ENCODE data around the gene ACSL1.
"Not testable (repeated sequence)": the region's sequence is repeated elsewhere in the genome, so short reads cannot be mapped to it uniquely, and the experiment has no call there.

The ACSL1 gene

DNA sequence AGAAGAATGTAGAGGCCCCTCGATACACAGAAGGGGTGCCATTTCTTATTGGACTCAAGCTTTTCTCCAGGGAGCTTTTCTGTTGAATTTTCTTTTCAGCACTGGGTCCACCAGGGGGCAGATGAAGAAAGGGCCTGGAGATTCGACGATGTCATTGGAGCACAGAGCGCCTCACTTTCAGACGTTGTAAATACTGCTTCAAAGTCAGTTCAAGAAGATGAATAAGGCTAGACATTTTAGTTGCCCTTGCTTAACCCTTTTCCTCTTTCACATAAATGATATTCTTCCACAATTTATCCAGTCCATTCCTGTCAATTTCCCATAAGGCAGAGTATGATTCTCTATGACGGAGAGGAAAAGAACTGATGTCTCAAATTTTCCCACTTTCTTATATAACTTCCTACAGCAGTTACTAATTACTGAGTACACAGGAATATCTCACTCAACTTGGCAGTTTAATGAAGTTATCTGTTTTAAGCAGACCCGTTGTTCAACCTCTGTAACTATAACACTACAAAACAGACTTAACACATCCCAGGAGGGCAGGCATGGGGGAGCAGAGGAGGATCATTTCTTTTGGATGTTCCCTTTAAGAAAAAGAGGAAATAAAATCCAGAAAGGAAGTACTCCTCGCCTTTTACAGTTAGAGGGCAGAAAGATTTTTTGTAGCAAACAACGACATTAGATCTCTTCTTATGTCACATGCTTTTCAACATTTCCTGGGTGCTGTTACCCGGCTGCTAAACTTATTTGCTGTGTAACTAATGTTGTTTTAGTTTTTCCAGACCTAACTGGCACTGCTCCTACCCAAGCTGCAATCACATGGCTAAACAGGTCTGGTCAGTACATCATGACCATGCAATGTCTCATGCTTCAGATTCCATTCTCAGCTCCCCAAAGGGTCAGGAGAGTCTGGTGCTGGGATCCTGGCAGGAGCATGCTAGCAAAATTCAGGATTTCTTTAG lies 79.7 kb downstream of the ACSL1 start:
- WGBS (ENCODE audit: insufficient coverage, insufficient read length), result no CpG with 5 or more reads among the region's 10 CpGs
- H3K36me3 ChIP-seq (ENCODE audit: control insufficient read depth, insufficient read depth, low read length), result peaks cover 3% of the 10 kb centered on the region; the same call in 1 of the 2 replicates
- no peaks in the 10 kb centered on the region for H3K27me3 ChIP-seq (ENCODE audit: control insufficient read depth, insufficient read depth, low read length)
- H3K27ac ChIP-seq (ENCODE audit: low read length), result no peak overlapping the region
- peaks cover 14% of the 10 kb centered on the region for H3K4me1 ChIP-seq (ENCODE audit: control insufficient read depth, insufficient read depth, low read length)
- no peak for DNase-seq (ENCODE audit: low read depth, low spot score)
- no peak overlapping the region for H3K4me3 ChIP-seq (ENCODE audit: low read length)
- no peaks in the 10 kb centered on the region for H3K9me3 ChIP-seq (ENCODE audit: control insufficient read depth, insufficient read depth, low read length)

DNA sequence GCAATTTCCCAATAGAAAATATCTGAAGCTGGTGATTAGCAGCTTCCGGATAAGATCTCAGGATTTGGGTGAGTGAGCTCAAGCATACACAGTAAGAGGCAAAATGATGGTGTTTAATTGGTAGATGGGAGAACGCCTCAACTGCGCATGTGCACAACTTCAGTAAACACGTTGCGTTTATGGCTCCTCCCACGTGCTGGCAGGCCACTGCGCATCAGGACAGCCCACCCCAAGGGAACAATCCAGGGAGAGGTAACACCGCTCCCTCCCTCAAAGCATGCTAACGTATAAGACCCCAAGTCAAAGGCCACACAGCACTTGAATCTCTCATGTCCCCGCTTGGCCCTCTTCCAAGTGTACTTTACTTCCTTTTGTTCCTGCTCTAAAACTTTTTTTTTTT lies 81.5 kb downstream of the ACSL1 start:
- Histone ChIP-seq H3K4me3 (ENCODE audit: low read length) (no peak overlapping the region), H3K4me1 (ENCODE audit: control insufficient read depth, insufficient read depth, low read length) (peaks cover 14% of the 10 kb centered on the region), H3K27me3 (ENCODE audit: control insufficient read depth, insufficient read depth, low read length) (no peaks in the 10 kb centered on the region), H3K36me3 (ENCODE audit: control insufficient read depth, insufficient read depth, low read length) (peaks cover 3% of the 10 kb centered on the region; the same call in 1 of the 2 replicates), H3K9me3 (ENCODE audit: control insufficient read depth, insufficient read depth, low read length) (peaks cover 1% of the 10 kb centered on the region), H3K27ac (ENCODE audit: low read length) (no peak overlapping the region)
- no peak for DNase-seq (ENCODE audit: low read depth, low spot score)
- no CpG with 5 or more reads among the region's 10 CpGs for WGBS (ENCODE audit: insufficient coverage, insufficient read length)

DNA sequence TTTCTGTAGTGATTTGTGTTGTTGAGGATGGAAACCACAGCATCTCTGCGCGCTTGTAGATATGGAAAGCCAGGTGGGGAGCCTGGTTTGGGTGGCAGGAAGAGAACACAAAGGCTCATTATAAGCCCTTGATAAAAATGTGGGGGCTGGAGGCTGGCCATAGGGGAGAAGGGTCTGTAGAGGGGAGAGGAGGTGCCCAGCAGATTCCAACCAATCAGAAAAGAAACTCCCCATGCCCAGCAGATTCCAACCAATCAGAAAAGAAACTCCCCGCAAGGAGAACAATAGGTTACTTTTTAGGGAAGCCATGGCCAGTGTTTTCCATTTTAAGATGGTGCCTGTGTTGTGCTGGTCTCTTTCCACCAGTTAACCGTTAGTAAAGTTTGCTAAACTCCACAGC lies 82.1 kb downstream of the ACSL1 start:
- Histone ChIP-seq H3K4me3 (ENCODE audit: low read length) (no peak overlapping the region), H3K36me3 (ENCODE audit: control insufficient read depth, insufficient read depth, low read length) (peaks cover 3% of the 10 kb centered on the region; the same call in 1 of the 2 replicates), H3K27ac (ENCODE audit: low read length) (no peak overlapping the region), H3K27me3 (ENCODE audit: control insufficient read depth, insufficient read depth, low read length) (no peaks in the 10 kb centered on the region), H3K4me1 (ENCODE audit: control insufficient read depth, insufficient read depth, low read length) (peaks cover 12% of the 10 kb centered on the region), H3K9me3 (ENCODE audit: control insufficient read depth, insufficient read depth, low read length) (peaks cover 1% of the 10 kb centered on the region)
- no CpG with 5 or more reads among the region's 4 CpGs for WGBS (ENCODE audit: insufficient coverage, insufficient read length)
- DNase-seq (ENCODE audit: low read depth, low spot score), result no peak

DNA sequence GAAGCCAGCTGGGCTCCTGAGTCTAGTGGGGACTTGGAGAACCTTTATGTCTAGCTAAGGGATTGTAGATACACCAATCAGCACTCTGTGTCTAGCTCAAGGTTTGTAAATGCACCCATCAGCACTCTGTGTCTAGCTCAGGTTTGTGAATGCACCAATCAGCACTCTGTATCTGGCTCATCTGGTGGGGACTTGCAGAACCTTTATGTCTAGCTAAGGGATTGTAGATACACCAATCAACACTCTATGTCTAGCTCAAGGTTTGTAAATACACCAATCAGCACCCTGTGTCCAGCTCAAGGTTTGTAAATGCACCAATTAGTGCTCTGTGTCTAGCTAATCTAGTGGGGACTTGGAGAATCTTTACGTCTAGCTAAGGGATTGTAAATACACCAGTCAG lies 84.1 kb downstream of the ACSL1 start:
- WGBS (ENCODE audit: insufficient coverage, insufficient read length), result no CpG with 5 or more reads among the region's 1 CpG
- H3K4me3 ChIP-seq (ENCODE audit: low read length); H3K36me3 ChIP-seq (ENCODE audit: control insufficient read depth, insufficient read depth, low read length); DNase-seq (ENCODE audit: low read depth, low spot score); H3K4me1 ChIP-seq (ENCODE audit: control insufficient read depth, insufficient read depth, low read length); H3K27me3 ChIP-seq (ENCODE audit: control insufficient read depth, insufficient read depth, low read length); H3K27ac ChIP-seq (ENCODE audit: low read length); H3K9me3 ChIP-seq (ENCODE audit: control insufficient read depth, insufficient read depth, low read length): not testable (repeated sequence)

DNA sequence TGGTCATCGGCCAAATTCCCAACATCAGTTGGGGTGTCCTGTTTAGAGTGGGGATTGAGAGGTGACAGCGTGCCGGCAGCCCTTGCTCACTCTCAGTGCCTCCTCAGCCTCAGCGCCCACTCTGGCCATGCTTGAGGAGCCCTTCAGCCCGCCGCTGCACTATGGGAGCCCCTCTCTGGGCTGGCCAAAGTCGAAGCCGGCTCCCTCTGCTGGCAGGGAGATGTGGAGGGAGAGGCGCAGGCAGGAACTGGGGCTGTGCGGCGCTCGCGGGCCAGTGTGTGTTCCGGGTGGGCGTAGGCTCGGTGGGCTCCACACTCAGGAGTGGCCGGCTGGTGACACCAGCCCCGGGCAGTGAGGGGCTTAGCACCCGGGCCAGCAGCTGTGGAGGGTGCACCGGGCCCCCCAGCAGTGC lies 84.8 kb downstream of the ACSL1 start:
- Histone ChIP-seq H3K27ac (ENCODE audit: low read length) (no peak overlapping the region), H3K9me3 (ENCODE audit: control insufficient read depth, insufficient read depth, low read length) (peaks cover 1% of the 10 kb centered on the region), H3K4me1 (ENCODE audit: control insufficient read depth, insufficient read depth, low read length) (no peaks in the 10 kb centered on the region), H3K4me3 (ENCODE audit: low read length) (no peak overlapping the region), H3K36me3 (ENCODE audit: control insufficient read depth, insufficient read depth, low read length) (peaks cover 3% of the 10 kb centered on the region; the same call in 1 of the 2 replicates), H3K27me3 (ENCODE audit: control insufficient read depth, insufficient read depth, low read length) (no peaks in the 10 kb centered on the region)
- DNase-seq (ENCODE audit: low read depth, low spot score), result no peak
- WGBS (ENCODE audit: insufficient coverage, insufficient read length), result no CpG with 5 or more reads among the region's 20 CpGs

DNA sequence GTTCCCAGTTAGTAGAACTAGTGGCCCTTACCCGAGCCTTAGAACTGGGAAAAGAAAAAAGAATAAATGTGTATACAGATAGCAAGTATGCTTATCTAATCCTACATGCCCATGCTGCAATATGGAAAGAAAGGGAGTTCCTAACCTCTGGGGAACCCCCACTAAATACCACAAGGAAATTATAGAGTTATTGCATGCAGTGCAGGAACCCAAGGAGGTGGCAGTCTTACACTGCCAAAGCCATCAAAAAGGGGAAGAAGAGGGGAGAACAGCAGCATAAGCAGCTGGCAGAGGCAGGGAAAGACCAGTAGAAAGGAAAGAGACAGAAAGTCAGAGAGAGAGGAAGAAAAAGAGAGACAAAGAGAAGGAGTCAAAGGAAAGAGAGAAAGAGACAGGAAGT lies 86.2 kb downstream of the ACSL1 start:
- not testable (repeated sequence) for H3K9me3 ChIP-seq (ENCODE audit: control insufficient read depth, insufficient read depth, low read length); H3K27ac ChIP-seq (ENCODE audit: low read length); H3K27me3 ChIP-seq (ENCODE audit: control insufficient read depth, insufficient read depth, low read length); DNase-seq (ENCODE audit: low read depth, low spot score); H3K4me1 ChIP-seq (ENCODE audit: control insufficient read depth, insufficient read depth, low read length); H3K36me3 ChIP-seq (ENCODE audit: control insufficient read depth, insufficient read depth, low read length); H3K4me3 ChIP-seq (ENCODE audit: low read length)
- WGBS (ENCODE audit: insufficient coverage, insufficient read length), result no CpG with 5 or more reads among the region's 1 CpG

DNA sequence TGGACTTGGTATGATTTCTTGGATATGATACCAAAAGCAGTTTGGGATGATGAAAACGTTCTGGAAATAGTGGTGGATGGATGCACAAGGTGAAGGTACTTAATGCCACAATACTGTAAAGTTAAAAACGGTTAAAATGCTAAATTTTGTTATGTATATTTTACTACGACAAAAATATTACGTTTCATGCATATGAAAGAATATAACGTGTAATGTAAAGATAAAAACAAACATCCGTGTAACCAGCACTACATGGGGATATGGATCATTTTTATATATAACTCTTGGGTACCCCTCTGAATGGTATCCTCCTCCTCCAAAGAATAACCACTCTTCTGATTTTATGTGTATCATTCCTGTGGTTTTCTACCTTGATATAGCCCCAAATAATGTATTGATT lies 91.0 kb downstream of the ACSL1 start:
- Histone ChIP-seq H3K4me3 (ENCODE audit: low read length) (no peak overlapping the region; the same call in 1 of the 2 replicates), H3K27ac (ENCODE audit: low read length) (no peak overlapping the region), H3K27me3 (ENCODE audit: control insufficient read depth, insufficient read depth, low read length) (no peaks in the 10 kb centered on the region), H3K9me3 (ENCODE audit: control insufficient read depth, insufficient read depth, low read length) (no peaks in the 10 kb centered on the region), H3K36me3 (ENCODE audit: control insufficient read depth, insufficient read depth, low read length) (peaks cover 3% of the 10 kb centered on the region; the same call in 1 of the 2 replicates), H3K4me1 (ENCODE audit: control insufficient read depth, insufficient read depth, low read length) (no peaks in the 10 kb centered on the region)
- DNase-seq (ENCODE audit: low read depth, low spot score), result no peak
- WGBS (ENCODE audit: insufficient coverage, insufficient read length), result no CpG with 5 or more reads among the region's 6 CpGs

DNA sequence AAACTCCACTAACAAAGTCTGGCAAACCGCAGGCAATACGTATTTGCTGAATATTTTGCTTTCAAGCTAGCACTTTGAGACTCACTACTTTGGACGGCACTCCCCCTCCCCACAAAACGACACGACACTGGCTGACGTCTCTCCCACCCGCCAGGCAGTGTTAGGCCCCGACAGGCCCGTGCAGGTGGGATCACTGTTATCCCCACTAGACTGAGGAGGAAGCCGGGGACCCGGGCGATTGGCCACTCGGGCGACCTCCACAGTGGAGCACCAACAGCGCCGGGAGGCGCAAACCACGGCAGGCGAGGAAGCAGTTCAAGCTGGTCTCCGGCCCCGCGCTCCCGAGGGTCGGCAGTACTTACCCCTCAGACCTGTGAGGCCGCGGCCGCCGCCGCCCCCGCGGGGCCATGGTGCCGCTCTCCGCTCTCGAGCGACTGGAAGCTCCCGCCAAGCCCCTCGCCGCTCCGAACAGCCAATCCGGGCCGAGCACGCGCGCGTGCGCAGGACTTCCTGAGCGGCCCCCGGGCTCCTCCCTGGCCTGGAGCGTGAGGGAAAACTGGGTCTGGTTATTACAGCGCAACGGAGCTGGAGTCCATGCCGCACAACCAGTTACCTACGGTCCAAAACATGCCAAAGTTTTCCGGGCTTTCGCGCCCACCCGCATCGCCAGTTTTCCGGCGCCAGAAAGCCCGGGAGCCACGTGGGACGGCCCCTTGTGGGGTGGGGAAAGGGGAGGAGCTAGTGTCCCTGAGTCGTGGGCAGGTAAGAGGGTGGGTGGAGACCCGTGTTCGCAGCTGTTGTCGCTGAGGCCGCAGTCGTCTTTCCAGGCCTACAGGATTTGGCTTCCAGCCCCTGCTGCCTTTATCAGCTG lies 91.9 kb downstream of the ACSL1 start, which contains the start of gene CENPU:
Gene CENPU, minus strand, starts transcription at position 443 of the 871 bp plus-strand sequence. Its CDS starts 34 bp downstream, at position 409.
- Histone ChIP-seq H3K4me3 (ENCODE audit: low read length) (peak within 1 kb of the TSS; percentile 77), H3K4me1 (ENCODE audit: control insufficient read depth, insufficient read depth, low read length) (no peaks in the 10 kb centered on the region), H3K27ac (ENCODE audit: low read length) (no peak within 1 kb of the TSS), H3K36me3 (ENCODE audit: control insufficient read depth, insufficient read depth, low read length) (peaks cover 3% of the 10 kb centered on the region; the same call in 1 of the 2 replicates), H3K27me3 (ENCODE audit: control insufficient read depth, insufficient read depth, low read length) (no peaks in the 10 kb centered on the region), H3K9me3 (ENCODE audit: control insufficient read depth, insufficient read depth, low read length) (no peaks in the 10 kb centered on the region)
- DNase-seq (ENCODE audit: low read depth, low spot score), result peak; percentile 99
- WGBS (ENCODE audit: insufficient coverage, insufficient read length), result no CpG with 5 or more reads among the region's 69 CpGs

DNA sequence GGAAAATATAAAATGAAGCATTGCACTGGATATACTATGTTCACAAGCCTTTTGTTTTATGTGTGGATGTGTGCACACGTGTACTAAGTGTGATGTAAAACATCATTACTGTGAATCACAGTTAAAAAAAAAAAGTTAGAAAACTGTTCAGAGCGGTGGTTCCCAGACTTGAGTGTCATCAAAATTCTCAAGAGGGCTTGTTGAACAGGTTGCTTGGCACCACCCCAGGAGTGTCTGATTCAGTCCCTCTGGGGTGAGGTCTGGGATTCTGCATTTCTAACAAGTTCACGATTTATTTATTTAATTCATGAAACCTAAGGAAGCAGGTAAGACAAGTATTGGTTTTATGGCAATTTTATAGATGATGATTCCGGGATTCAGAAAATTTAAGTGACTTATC lies 93.6 kb downstream of the ACSL1 start:
- no peak overlapping the region for H3K4me3 ChIP-seq (ENCODE audit: low read length)
- H3K27me3 ChIP-seq (ENCODE audit: control insufficient read depth, insufficient read depth, low read length), result no peaks in the 10 kb centered on the region
- DNase-seq (ENCODE audit: low read depth, low spot score), result no peak
- H3K4me1 ChIP-seq (ENCODE audit: control insufficient read depth, insufficient read depth, low read length), result no peaks in the 10 kb centered on the region
- no CpG with 5 or more reads among the region's 4 CpGs for WGBS (ENCODE audit: insufficient coverage, insufficient read length)
- H3K36me3 ChIP-seq (ENCODE audit: control insufficient read depth, insufficient read depth, low read length), result peaks cover 9% of the 10 kb centered on the region; the same call in 1 of the 2 replicates
- H3K27ac ChIP-seq (ENCODE audit: low read length), result no peak overlapping the region
- H3K9me3 ChIP-seq (ENCODE audit: control insufficient read depth, insufficient read depth, low read length), result no peaks in the 10 kb centered on the region

DNA sequence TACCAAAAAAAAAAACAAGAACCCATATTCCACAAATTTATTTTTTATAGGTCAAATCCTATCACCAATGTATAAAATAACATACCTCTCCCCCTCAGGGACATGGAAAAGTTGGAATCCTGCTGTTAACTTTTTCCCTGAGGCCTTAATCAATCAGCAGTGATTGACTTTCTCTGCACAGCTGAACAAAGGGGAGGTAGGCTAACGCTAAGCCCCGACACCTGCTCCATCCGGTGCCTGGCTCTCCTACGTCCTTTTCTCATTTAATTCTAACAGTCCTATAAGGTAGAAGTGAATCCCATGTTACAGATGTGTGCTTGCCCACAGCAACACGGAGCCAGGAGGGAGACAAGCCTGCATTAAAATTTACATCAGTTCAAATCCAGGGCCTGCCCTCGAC lies 94.7 kb downstream of the ACSL1 start:
- H3K9me3 ChIP-seq (ENCODE audit: control insufficient read depth, insufficient read depth, low read length), result no peaks in the 10 kb centered on the region
- DNase-seq (ENCODE audit: low read depth, low spot score), result no peak
- WGBS (ENCODE audit: insufficient coverage, insufficient read length), result no CpG with 5 or more reads among the region's 6 CpGs
- no peak overlapping the region for H3K4me3 ChIP-seq (ENCODE audit: low read length)
- peaks cover 9% of the 10 kb centered on the region; the same call in 1 of the 2 replicates for H3K36me3 ChIP-seq (ENCODE audit: control insufficient read depth, insufficient read depth, low read length)
- H3K27ac ChIP-seq (ENCODE audit: low read length), result no peak overlapping the region
- H3K27me3 ChIP-seq (ENCODE audit: control insufficient read depth, insufficient read depth, low read length), result no peaks in the 10 kb centered on the region
- no peaks in the 10 kb centered on the region for H3K4me1 ChIP-seq (ENCODE audit: control insufficient read depth, insufficient read depth, low read length)

Measured in iPS DF 6.9 (cell line).